NCI-H748 (cell line): ENCODE measurements around the gene CAMKK1.
"Not testable (repeated sequence)": the region's sequence is repeated elsewhere in the genome, so short reads cannot be mapped to it uniquely, and the experiment has no call there.

ENCODE experiments used
- DNase-seq: peaks from one replicate; lab custom pipeline; 2025; ENCODE audit not compliant: unreplicated experiment; lab: John Stamatoyannopoulos, UW

Gene CAMKK1

GRCh38 chr17:3847165-3847670 lies 45.6 kb downstream of the CAMKK1 start:
- no peak for DNase-seq

- no peak for DNase-seq
Observed at GRCh38 chr17:3846437-3847164, 46.3 kb downstream of the CAMKK1 start.

- peak; percentile 96 for DNase-seq
Observed at GRCh38 chr17:3845621-3846436, 47.0 kb downstream of the CAMKK1 start, which contains the start of gene NCBP3. Gene NCBP3 (minus strand): TSS chr17:3846246. CDS start chr17:3846223, 23 bp downstream.

- peak; percentile 66 for DNase-seq
Observed at GRCh38 chr17:3845291-3845620, 47.6 kb downstream of the CAMKK1 start.

GRCh38 chr17:3844556-3844955 lies 48.3 kb downstream of the CAMKK1 start:
- DNase-seq = not testable (repeated sequence)

GRCh38 chr17:3843935-3844516 lies 48.8 kb downstream of the CAMKK1 start:
- DNase-seq = peak; percentile 52

GRCh38 chr17:3838206-3838605 lies 54.6 kb downstream of the CAMKK1 start:
- DNase-seq = peak; percentile 18

- no peak for DNase-seq
Observed at GRCh38 chr17:3836551-3836950, 56.3 kb downstream of the CAMKK1 start.

GRCh38 chr17:3835410-3836229 lies 57.2 kb downstream of the CAMKK1 start:
- DNase-seq = no peak

GRCh38 chr17:3834811-3835210 lies 58.0 kb downstream of the CAMKK1 start:
- no peak for DNase-seq

GRCh38 chr17:3828852-3829232 lies 64.0 kb downstream of the CAMKK1 start:
- no peak for DNase-seq

- DNase-seq = no peak
Observed at GRCh38 chr17:3828151-3828851, 64.6 kb downstream of the CAMKK1 start.

- DNase-seq = peak; percentile 74
Observed at GRCh38 chr17:3827124-3827773, 65.6 kb downstream of the CAMKK1 start.

GRCh38 chr17:3826191-3826590 lies 66.7 kb downstream of the CAMKK1 start:
- DNase-seq = no peak

GRCh38 chr17:3821101-3821500 lies 71.8 kb downstream of the CAMKK1 start:
- DNase-seq = no peak

GRCh38 chr17:3818786-3819185 lies 74.1 kb downstream of the CAMKK1 start:
- no peak for DNase-seq

- no peak for DNase-seq
Observed at GRCh38 chr17:3817851-3818605, 74.8 kb downstream of the CAMKK1 start.

GRCh38 chr17:3815925-3816324 lies 76.9 kb downstream of the CAMKK1 start:
- no peak for DNase-seq

GRCh38 chr17:3815122-3815521 lies 77.7 kb downstream of the CAMKK1 start:
- DNase-seq = no peak
